Endothelial cell of umbilical vein (primary cell): Measurements from ENCODE around the gene IAPP. TPM values are rescaled to one million over a fixed set of nuclear protein-coding genes. Genes with fewer than 3 reads are reported as not detected.
"Not testable (repeated sequence)": the region's sequence is repeated elsewhere in the genome, so short reads cannot be mapped to it uniquely, and the experiment has no call there.

ENCODE experiments used
- BruUV-seq: library from RNA; stranded (reverse); fragments of 400-500 nt; replicated peaks from 2 replicates; lab custom pipeline; 2021; lab: Mats Ljungman, UMichigan
- CTCF ChIA-PET: fragments of 300-600, 350-600 bp; sonication (Branson Sonifier 250); formaldehyde crosslinking; loops from one replicate; lab custom pipeline; 2021; ENCODE audit warnings: antibody characterized with exemption, inconsistent platforms; lab: Charles Lee
- POLR2A ChIA-PET: fragments of 300-600, 350-600 bp; sonication (Branson Sonifier 250); formaldehyde crosslinking; loops from one replicate; lab custom pipeline; 2021; ENCODE audit warnings: antibody characterized with exemption, inconsistent platforms; lab: Charles Lee
- DNase-seq: peaks from one replicate; pipeline ENCODE4 v3.0.0-alpha.2; 2011; ENCODE audit warnings: low read depth, low spot score
- FAIRE-seq: peaks from 2 replicates; lab custom pipeline; 2011; peaks lifted over from hg19 to GRCh38; lab: Jason Lieb, UNC
- H2AFZ ChIP-seq: 2 replicates; pipeline ENCODE4 v1.6.0; 2012; ENCODE audit warnings: low read depth, low read length, control low read depth, inconsistent platforms
- H3K27ac ChIP-seq: 2 replicates; pipeline ENCODE4 v1.5.1; 2011; ENCODE audit warnings: low read depth, mild to moderate bottlenecking, control low read depth, low read length, moderate library complexity; ENCODE audit not compliant: insufficient read depth
- H3K27me3 ChIP-seq, 2 experiments: 2 replicates each; pipeline versions ENCODE4 v1.6.0 to v1.6.1; 2011; ENCODE audit warnings: low read length in 2 of 2, mixed read lengths in 1 of 2; ENCODE audit not compliant: control insufficient read depth in 2 of 2, insufficient read depth in 2 of 2
- H3K36me3 ChIP-seq, 2 experiments: 2 replicates in 1 of 2; 3 replicates in 1 of 2; pipeline ENCODE4 v1.5.1; 2011; ENCODE audit warnings: low read length in 2 of 2, mild to moderate bottlenecking in 1 of 2, moderate library complexity in 1 of 2; ENCODE audit not compliant: control insufficient read depth in 2 of 2, insufficient read depth in 2 of 2; ENCODE audit errors: extremely low read depth in 1 of 2
- H3K4me1 ChIP-seq: 3 replicates; pipeline ENCODE4 v1.5.1; 2011; ENCODE audit warnings: mild to moderate bottlenecking, low read length; ENCODE audit not compliant: control insufficient read depth, insufficient read depth; ENCODE audit errors: extremely low read depth
- H3K4me2 ChIP-seq: 2 replicates; pipeline ENCODE4 v1.6.1; 2011; ENCODE audit warnings: low read length, control low read depth, mixed read lengths; ENCODE audit not compliant: insufficient read depth
- H3K4me3 ChIP-seq, 3 experiments: fragments of 200-600 bp in 1 of 3; sonication (generic), shearing (Covaris generic) in 1 of 3; replicated peaks in 1 of 3; 2 replicates each; pipeline ENCODE4 v1.5.1; 2011 to 2016; ENCODE audit warnings: control low read depth in 3 of 3, low read length in 3 of 3, mild to moderate bottlenecking in 2 of 3, inconsistent platforms in 1 of 3, low read depth in 1 of 3, moderate library complexity in 1 of 3; ENCODE audit not compliant: insufficient read depth in 1 of 3
- H3K79me2 ChIP-seq: 2 replicates; pipeline ENCODE4 v1.6.0; 2012; ENCODE audit warnings: low read length, inconsistent platforms; ENCODE audit not compliant: control insufficient read depth, insufficient read depth
- H3K9ac ChIP-seq: replicated peaks from 2 replicates; pipeline ENCODE3; 2011; ENCODE audit warnings: low read length, control low read depth; ENCODE audit not compliant: insufficient read depth; ENCODE audit errors: extremely low read depth
- H3K9me1 ChIP-seq: replicated peaks from 3 replicates; pipeline ENCODE4 v1.6.0; 2011; ENCODE audit warnings: mild to moderate bottlenecking, low read length; ENCODE audit not compliant: control insufficient read depth, insufficient read depth; ENCODE audit errors: extremely low read depth
- H3K9me3 ChIP-seq: replicated peaks from 2 replicates; pipeline ENCODE4 v1.5.1; 2012; ENCODE audit warnings: low read length, inconsistent platforms; ENCODE audit not compliant: control insufficient read depth, insufficient read depth
- H4K20me1 ChIP-seq: replicated peaks from 2 replicates; pipeline ENCODE3; 2011; ENCODE audit warnings: mild to moderate bottlenecking, low read length; ENCODE audit not compliant: control insufficient read depth, insufficient read depth; ENCODE audit errors: extremely low read depth
- EZH2 ChIP-seq: IDR thresholded peaks from 2 replicates; pipeline ENCODE4 v1.6.1; 2012; ENCODE audit warnings: borderline replicate concordance, low read depth, mild to moderate bottlenecking, moderate library complexity, low read length, inconsistent platforms; ENCODE audit not compliant: severe bottlenecking
- FOS ChIP-seq: IDR thresholded peaks from 2 replicates; pipeline ENCODE4 v1.6.1; 2011; ENCODE audit warnings: mild to moderate bottlenecking, low read length, moderate library complexity, borderline replicate concordance; ENCODE audit not compliant: insufficient read depth
- GATA2 ChIP-seq: IDR thresholded peaks from 2 replicates; pipeline ENCODE4 v1.7.0; 2011; ENCODE audit warnings: low read depth, mild to moderate bottlenecking, moderate library complexity, mixed read lengths, low read length; ENCODE audit not compliant: insufficient read length, insufficient read depth
- JUN ChIP-seq: IDR thresholded peaks from 2 replicates; pipeline ENCODE4 v1.6.1; 2011; ENCODE audit warnings: borderline replicate concordance, low read depth; ENCODE audit not compliant: insufficient read length, insufficient read depth
- MAX ChIP-seq: IDR thresholded peaks from 2 replicates; pipeline ENCODE4 v1.6.1; 2011; ENCODE audit not compliant: insufficient read depth, insufficient read length
- MYC ChIP-seq: IDR thresholded peaks from one replicate; pipeline ENCODE4 v1.6.1; 2011; ENCODE audit warnings: mild to moderate bottlenecking, low read depth, low read length
- POLR2A ChIP-seq: IDR thresholded peaks from 2 replicates; pipeline ENCODE4 v1.6.1; 2012; ENCODE audit warnings: low read depth, mild to moderate bottlenecking, control low read depth, low read length
- POLR2AphosphoS5 ChIP-seq: IDR thresholded peaks from 2 replicates; pipeline ENCODE4 v1.6.1; 2012; ENCODE audit warnings: low read depth, mild to moderate bottlenecking, control low read depth, low read length, moderate library complexity; ENCODE audit not compliant: insufficient read depth
- dilution Hi-C: fragments of 300-500 bp; cut with MboI; formaldehyde crosslinking; loops from one replicate; pipeline ENCODE4 v1.15.0; 2019; ENCODE audit warnings: low sequenced_read_pairs; ENCODE audit not compliant: extremely low pct_ligation_motif_present
- intact Hi-C: fragments of 100-400 bp; cut with micrococcal nuclease; formaldehyde crosslinking; loops from one replicate; pipeline ENCODE4 v1.10.0; 2022
- polyA plus RNA-seq, 4 experiments: library from polyadenylated mRNA; depleted of rRNA in 3 of 4; stranded (reverse) in 3 of 4; unstranded in 1 of 4; fragments of >200 nt; gene quantifications; 2 replicates each; pipeline versions ENCODE4 v1.2.1 to v1.2.3, GENCODE V29; 2011 to 2012; ENCODE audit warnings: missing spikeins in 1 of 4
- total RNA-seq: library from RNA; stranded (reverse); gene quantifications from 2 replicates; pipeline ENCODE4 v1.2.3, GENCODE V29; 2021

IAPP gene
- total and polyA plus RNA-seq, 2 donors (not counting 3 experiments of a cell fraction or from before 2014, with no cell fraction given): not detected

- TF ChIP-seq GATA2 (no peak), POLR2A (no peak), MYC (no peak), MAX (no peak), EZH2 (no peak), FOS (no peak), POLR2AphosphoS5 (no peak), JUN (no peak)
- BruUV-seq: no TSS peak
- Histone ChIP-seq H4K20me1 (no peaks in the 10 kb centered on the region), H3K9me1 (no peaks in the 10 kb centered on the region), H3K4me2 (no peak overlapping the region), H3K4me1 (no peaks in the 10 kb centered on the region), H3K36me3 (no peaks in the 10 kb centered on the region), H3K9me3 (no peaks in the 10 kb centered on the region), H3K9ac (no peak overlapping the region), H3K27me3 (no peaks in the 10 kb centered on the region), H2AFZ (no peak overlapping the region), H3K27ac (no peak overlapping the region), H3K79me2 (no peaks in the 10 kb centered on the region), H3K4me3 (no peak overlapping the region)
- no peak for FAIRE-seq
- intact Hi-C loops: no loop called here
- DNase-seq: no peak
- dilution Hi-C loops: no loop called here
- ChIA-PET POLR2A (no interaction called here), CTCF (no interaction called here)
Observed at GRCh38 chr12:21379218-21379617, 6.5 kb downstream of the IAPP start.

DNA sequence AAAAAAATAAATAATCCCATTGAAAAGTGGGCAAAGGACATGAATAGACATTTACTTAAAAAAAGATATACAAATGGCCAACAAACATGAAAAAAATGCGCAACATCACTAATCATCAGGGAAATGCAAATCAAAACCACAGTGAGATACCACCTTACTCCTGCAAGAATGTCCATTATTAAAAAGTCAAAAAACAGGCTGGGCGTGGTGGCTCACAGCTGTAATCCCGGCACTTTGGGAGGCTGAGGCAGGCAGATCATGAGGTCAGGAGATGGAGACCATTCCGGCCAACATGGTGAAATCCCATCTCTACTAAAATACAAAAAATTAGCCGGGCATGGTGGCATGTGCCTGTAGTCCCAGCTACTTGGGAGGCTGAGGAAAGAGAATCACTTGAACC, 8.6 kb downstream of the IAPP start:
- intact Hi-C loops: not testable (repeated sequence)

More for the DNA sequence above, 8.6 kb downstream of the IAPP start:
- H3K4me1 ChIP-seq, BruUV-seq, H3K27ac ChIP-seq, H3K36me3 ChIP-seq, H3K9me1 ChIP-seq, H4K20me1 ChIP-seq, H2AFZ ChIP-seq, H3K27me3 ChIP-seq, CTCF ChIA-PET, FAIRE-seq, POLR2A ChIA-PET, H3K4me2 ChIP-seq, DNase-seq, H3K79me2 ChIP-seq, dilution Hi-C loops, H3K9me3 ChIP-seq, H3K4me3 ChIP-seq, H3K9ac ChIP-seq: not testable (repeated sequence)
